Naive thymus-derived CD4-positive, alpha-beta T cell (primary cell): ENCODE measurements around the gene PDSS2. TPM values are rescaled to one million over a fixed set of nuclear protein-coding genes. Genes with fewer than 3 reads are reported as not detected.
"Not testable (repeated sequence)": the region's sequence is repeated elsewhere in the genome, so short reads cannot be mapped to it uniquely, and the experiment has no call there.

Source experiments
- ATAC-seq: fragments of 150-1000 bp; cut with Tn5 transposase; 2 replicates; pipeline ENCODE4 v1.10.0; 2021; ENCODE audit warnings: mild to moderate bottlenecking, moderate library complexity
- CTCF ChIA-PET: fragments of 350-600 bp; sonication (Branson Sonifier 250); formaldehyde crosslinking; loops from one replicate; lab custom pipeline; 2021; ENCODE audit warnings: antibody characterized with exemption; lab: Charles Lee
- POLR2A ChIA-PET: fragments of 350-600 bp; sonication (Branson Sonifier 250); formaldehyde crosslinking; loops from one replicate; lab custom pipeline; 2021; ENCODE audit warnings: antibody characterized with exemption, inconsistent platforms; lab: Charles Lee
- DNase-seq, 9 donors: peaks; one replicate each; pipeline versions ENCODE4 v3.0.0 to v3.0.0-alpha.2; 2020 to 2022; ENCODE audit warnings: mixed read lengths in 1 of 9
- H3K27ac ChIP-seq: one replicate; pipeline ENCODE4 v1.7.0; 2013; ENCODE audit warnings: mild to moderate bottlenecking, low read depth, low read length, moderate library complexity
- H3K27me3 ChIP-seq, 2 donors: one replicate each; pipeline ENCODE4 v1.7.0; 2013; ENCODE audit warnings: low read length in 2 of 2, mild to moderate bottlenecking in 2 of 2, moderate library complexity in 2 of 2; ENCODE audit not compliant: control insufficient read depth in 2 of 2, insufficient read depth in 2 of 2
- H3K36me3 ChIP-seq, 3 experiments: 1 replicate in 2 of 3; 2 replicates in 1 of 3; pipeline ENCODE4 v1.7.0; 2013; ENCODE audit warnings: low read length in 3 of 3, mild to moderate bottlenecking in 3 of 3, moderate library complexity in 1 of 3; ENCODE audit not compliant: insufficient read depth in 3 of 3, control insufficient read depth in 2 of 3
- H3K4me1 ChIP-seq, 2 donors: one replicate each; pipeline ENCODE4 v1.7.0; 2013; ENCODE audit warnings: low read length in 2 of 2, mild to moderate bottlenecking in 2 of 2, moderate library complexity in 1 of 2; ENCODE audit not compliant: control insufficient read depth in 2 of 2, insufficient read depth in 2 of 2
- H3K4me3 ChIP-seq: 2 replicates; pipeline ENCODE4 v1.7.0; 2013; ENCODE audit warnings: mild to moderate bottlenecking, low read length
- H3K9me3 ChIP-seq, 3 experiments: 1 replicate in 2 of 3; 2 replicates in 1 of 3; pipeline ENCODE4 v1.7.0; 2013; ENCODE audit warnings: low read length in 3 of 3; ENCODE audit not compliant: control insufficient read depth in 2 of 3
- H3K27ac Mint-ChIP-seq, 9 donors: one replicate each; pipeline ENCODE4 v1.8.0; 2020 to 2022; ENCODE audit warnings: mixed read lengths in 9 of 9, mild to moderate bottlenecking in 8 of 9, moderate library complexity in 5 of 9, inconsistent platforms in 2 of 9
- H3K27me3 Mint-ChIP-seq, 5 donors: one replicate each; pipeline ENCODE4 v1.8.0; 2021 to 2022; ENCODE audit warnings: mixed read lengths in 5 of 5, mild to moderate bottlenecking in 1 of 5
- H3K36me3 Mint-ChIP-seq, 5 donors: one replicate each; pipeline ENCODE4 v1.8.0; 2020 to 2022; ENCODE audit warnings: mixed read lengths in 5 of 5, mild to moderate bottlenecking in 3 of 5, inconsistent platforms in 1 of 5
- H3K4me1 Mint-ChIP-seq, 7 donors: one replicate each; pipeline ENCODE4 v1.8.0; 2020 to 2022; ENCODE audit warnings: mixed read lengths in 7 of 7, mild to moderate bottlenecking in 3 of 7, inconsistent platforms in 1 of 7
- H3K4me3 Mint-ChIP-seq, 10 donors: one replicate each; pipeline ENCODE4 v1.8.0; 2020 to 2022; ENCODE audit warnings: mild to moderate bottlenecking in 10 of 10, mixed read lengths in 10 of 10, moderate library complexity in 6 of 10, inconsistent platforms in 2 of 10
- H3K9me3 Mint-ChIP-seq, 11 donors: one replicate each; pipeline ENCODE4 v1.8.0; 2020 to 2022; ENCODE audit warnings: mixed read lengths in 11 of 11, mild to moderate bottlenecking in 4 of 11, inconsistent platforms in 1 of 11, moderate library complexity in 1 of 11
- intact Hi-C, 2 donors: fragments of 100-400 bp; cut with micrococcal nuclease; formaldehyde crosslinking; loops; one replicate each; pipeline ENCODE4 v1.15.1; 2023
- polyA plus RNA-seq, 2 donors: library from polyadenylated mRNA; unstranded; fragments of 300-500 nt; fragmentation: Illumina TruSeq; gene quantifications; one replicate each; pipeline ENCODE4 v1.2.3, GENCODE V29; 2021
- total RNA-seq, 6 experiments: library from RNA in 5 of 6; stranded (reverse) in 5 of 6; gene quantifications; 1 replicate in 5 of 6; 2 replicates in 1 of 6; pipeline ENCODE4 v1.2.3 and lab custom pipeline; 2021 to 2026

Gene PDSS2
- total and polyA plus RNA-seq, 7 experiments from 2014 or later: 12.0 to 16.6 (median 12.4) TPM

- CTCF ChIA-PET, H3K4me1 ChIP-seq, H3K36me3 ChIP-seq, H3K9me3 ChIP-seq, H3K9me3 Mint-ChIP-seq, ATAC-seq, H3K4me3 ChIP-seq, DNase-seq, H3K27ac ChIP-seq, H3K36me3 Mint-ChIP-seq, H3K4me1 Mint-ChIP-seq, H3K4me3 Mint-ChIP-seq, H3K27me3 ChIP-seq, H3K27ac Mint-ChIP-seq, H3K27me3 Mint-ChIP-seq: not testable (repeated sequence)
- intact Hi-C loops: loop anchor here in 1 of 2 donors (10.0 kb wide), 1 partner anchor 1388 kb away; no protein-coding TSS in a partner anchor
- POLR2A ChIA-PET: interaction anchor here (0.5 kb wide), 1 partner anchor 318 kb away, joined by 3 read pairs; no protein-coding TSS in a partner anchor
Measured at GRCh38 chr6:107136324-107136723, 323.0 kb downstream of the PDSS2 start.

GRCh38 chr6:107135048-107135680, 324.2 kb downstream of the PDSS2 start:
- CTCF ChIA-PET, H3K27ac Mint-ChIP-seq, H3K27me3 ChIP-seq, H3K9me3 ChIP-seq, H3K4me3 Mint-ChIP-seq, POLR2A ChIA-PET, H3K9me3 Mint-ChIP-seq, H3K36me3 Mint-ChIP-seq, H3K27ac ChIP-seq, H3K4me1 Mint-ChIP-seq, ATAC-seq, DNase-seq, H3K4me3 ChIP-seq, H3K27me3 Mint-ChIP-seq, H3K36me3 ChIP-seq, H3K4me1 ChIP-seq: not testable (repeated sequence)
- intact Hi-C loops: loop anchor here in 1 of 2 donors (10.0 kb wide), 1 partner anchor 1390 kb away; no protein-coding TSS in a partner anchor

- intact Hi-C loops: loop anchor here in 1 of 2 donors (10.0 kb wide), 1 partner anchor 1392 kb away; no protein-coding TSS in a partner anchor
Measured at GRCh38 chr6:107132330-107132954, 326.9 kb downstream of the PDSS2 start.

GRCh38 chr6:107129370-107129925, 329.9 kb downstream of the PDSS2 start:
- Histone ChIP-seq H3K27me3 (no peaks in the 10 kb centered on the region), H3K36me3 (no peaks in the 10 kb centered on the region), H3K9me3 (no peaks in the 10 kb centered on the region), H3K4me1 (no peaks in the 10 kb centered on the region), H3K4me3 (no peak overlapping the region), H3K27ac (no peak overlapping the region)
- Mint-ChIP-seq H3K4me3 (no peak overlapping the region), H3K27me3 (peaks cover 0 to 5% (median 0%) of the 10 kb centered on the region in 5 donors), H3K9me3 (no peaks in the 10 kb centered on the region), H3K36me3 (no peaks in the 10 kb centered on the region), H3K27ac (no peak overlapping the region), H3K4me1 (peaks cover 0 to 2% (median 0%) of the 10 kb centered on the region in 7 donors)
- CTCF ChIA-PET: interaction anchor here (1.3 kb wide), 1 partner anchor 16 kb away, joined by 3 read pairs; no protein-coding TSS in a partner anchor
- intact Hi-C loops: no loop called here
- DNase-seq (no peak), ATAC-seq (no peak)
- POLR2A ChIA-PET: no interaction called here

More at GRCh38 chr6:107132330-107132954, 326.9 kb downstream of the PDSS2 start:
- Mint-ChIP-seq H3K27me3 (peaks cover 0 to 6% (median 0%) of the 10 kb centered on the region in 5 donors), H3K4me1 (no peaks in the 10 kb centered on the region), H3K4me3 (no peak overlapping the region), H3K36me3 (no peaks in the 10 kb centered on the region), H3K9me3 (no peaks in the 10 kb centered on the region), H3K27ac (no peak overlapping the region)
- Histone ChIP-seq H3K4me3 (no peak overlapping the region), H3K27me3 (no peaks in the 10 kb centered on the region), H3K36me3 (no peaks in the 10 kb centered on the region), H3K4me1 (no peaks in the 10 kb centered on the region), H3K9me3 (no peaks in the 10 kb centered on the region), H3K27ac (no peak overlapping the region)
- CTCF ChIA-PET: interaction anchor here (0.6 to 1.4 kb wide), 3 partner anchors 184 to 918 kb away, joined by 3 to 5 read pairs (median 4); no protein-coding TSS in a partner anchor
- no peak for ATAC-seq
- POLR2A ChIA-PET: no interaction called here
- DNase-seq: peak in 5 of 9 donors; percentile 4 to 28 (median 10)

GRCh38 chr6:107128577-107128976, 330.8 kb downstream of the PDSS2 start:
- Mint-ChIP-seq H3K36me3 (no peaks in the 10 kb centered on the region), H3K27ac (no peak overlapping the region), H3K4me1 (peaks cover 0 to 2% (median 0%) of the 10 kb centered on the region in 7 donors), H3K27me3 (peaks cover 0 to 5% (median 0%) of the 10 kb centered on the region in 5 donors), H3K9me3 (no peaks in the 10 kb centered on the region), H3K4me3 (no peak overlapping the region)
- no peaks in the 10 kb centered on the region for H3K27me3 ChIP-seq
- ChIA-PET CTCF (interaction anchor here (1.3 kb wide), 1 partner anchor 15 kb away, joined by 3 read pairs; no protein-coding TSS in a partner anchor), POLR2A (no interaction called here)
- no peak for ATAC-seq
- no peaks in the 10 kb centered on the region for H3K4me1 ChIP-seq
- no peak overlapping the region for H3K4me3 ChIP-seq
- intact Hi-C loops: no loop called here
- no peaks in the 10 kb centered on the region for H3K9me3 ChIP-seq
- no peak for DNase-seq
- H3K27ac ChIP-seq: no peak overlapping the region
- no peaks in the 10 kb centered on the region for H3K36me3 ChIP-seq

- Mint-ChIP-seq H3K27me3 (peaks cover 0 to 5% (median 0%) of the 10 kb centered on the region in 5 donors), H3K9me3 (no peaks in the 10 kb centered on the region), H3K4me3 (no peak overlapping the region), H3K4me1 (peaks cover 0 to 2% (median 0%) of the 10 kb centered on the region in 7 donors), H3K27ac (no peak overlapping the region), H3K36me3 (no peaks in the 10 kb centered on the region)
- ChIA-PET CTCF (interaction anchor here (1.3 kb wide), 1 partner anchor 14 kb away, joined by 3 read pairs; no protein-coding TSS in a partner anchor), POLR2A (no interaction called here)
- intact Hi-C loops: no loop called here
- ATAC-seq (no peak), DNase-seq (no peak)
- Histone ChIP-seq H3K36me3 (no peaks in the 10 kb centered on the region), H3K4me3 (no peak overlapping the region), H3K9me3 (no peaks in the 10 kb centered on the region), H3K4me1 (no peaks in the 10 kb centered on the region), H3K27me3 (no peaks in the 10 kb centered on the region), H3K27ac (no peak overlapping the region)
Measured at GRCh38 chr6:107128175-107128574, 331.2 kb downstream of the PDSS2 start.
